Suprapubic skin (tissue), 4 donors: ENCODE measurements around the gene PHKB. TPM values are rescaled to one million over a fixed set of nuclear protein-coding genes. Genes with fewer than 3 reads are reported as not detected.

Experiments used
- DNase-seq, 2 donors: peaks; one replicate each; pipeline ENCODE4 v3.0.0-alpha.2; 2019; ENCODE audit warnings: low spot score in 2 of 2
- H3K27ac ChIP-seq: fragments of 200-600 bp; sonication (generic); one replicate; pipeline ENCODE4 v1.5.1; 2019
- H3K27me3 ChIP-seq: fragments of 200-600 bp; sonication (generic); one replicate; pipeline ENCODE4 v1.5.1; 2019
- H3K36me3 ChIP-seq: fragments of 200-600 bp; sonication (generic); one replicate; pipeline ENCODE4 v1.5.1; 2019
- H3K4me1 ChIP-seq: fragments of 200-600 bp; sonication (generic); one replicate; pipeline ENCODE4 v1.5.1; 2019
- H3K4me3 ChIP-seq: fragments of 200-600 bp; sonication (generic); one replicate; pipeline ENCODE4 v1.5.1; 2019; ENCODE audit warnings: mild to moderate bottlenecking
- H3K9me3 ChIP-seq: fragments of 200-600 bp; sonication (generic); one replicate; pipeline ENCODE4 v1.5.1; 2019
- EP300 ChIP-seq: sonication (generic); formaldehyde crosslinking; IDR thresholded peaks from one replicate; pipeline ENCODE4 v1.6.1; 2017; ENCODE audit warnings: antibody characterized with exemption
- POLR2A ChIP-seq, 2 donors: fragments of 450-650 bp; IDR thresholded peaks; one replicate each; pipeline ENCODE4 v1.6.1; 2017; ENCODE audit warnings: antibody characterized with exemption in 2 of 2, mild to moderate bottlenecking in 2 of 2, moderate library complexity in 2 of 2
- POLR2AphosphoS5 ChIP-seq, 3 donors: sonication (generic); formaldehyde crosslinking; IDR thresholded peaks; one replicate each; pipeline ENCODE4 v1.6.1; 2017; ENCODE audit warnings: antibody characterized with exemption in 3 of 3
- WGBS: methylation state at CpG from one replicate; pipeline ENCODE4 v1.1.5; 2018; 5-methylcytosine and 5-hydroxymethylcytosine counted together
- total RNA-seq, 4 donors: library from RNA; depleted of rRNA; stranded (reverse); fragments of >200 nt; gene quantifications; one replicate each; pipeline ENCODE4 v1.1.0, GENCODE V29; 2016
- TF ChIP-seq, protein P1 (sequence below), 2 donors: fragments of 200-600 bp in 1 of 2; fragments of 450-650 bp in 1 of 2; sonication (generic) in 1 of 2; IDR thresholded peaks; one replicate each; pipeline ENCODE4 v1.5.1; 2016 to 2019; ENCODE audit warnings: antibody characterized with exemption in 2 of 2, mild to moderate bottlenecking in 1 of 2, moderate library complexity in 1 of 2

The PHKB gene
- total RNA-seq, 4 donors from 2014 or later, result 28.7 to 92.9 (median 43.1) TPM

DNA sequence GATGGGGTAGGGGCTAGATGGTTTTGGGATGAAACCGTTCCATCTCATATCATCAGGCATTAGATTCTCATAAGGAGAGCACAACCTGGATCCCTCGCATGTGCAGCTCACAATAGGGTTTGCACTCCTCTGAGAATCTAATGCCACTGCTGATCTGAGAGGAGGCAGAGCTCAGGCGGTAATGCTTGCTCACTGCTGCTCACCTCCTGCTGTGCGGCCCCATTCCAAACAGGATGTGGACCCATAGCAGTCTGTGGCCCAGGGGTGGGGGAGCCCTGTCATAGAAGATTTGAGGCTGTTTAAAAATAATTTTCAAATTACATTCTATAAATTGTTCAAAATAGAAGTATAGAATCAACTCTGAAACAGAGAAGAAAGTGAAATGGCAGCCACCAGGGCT, 50.8 kb downstream of the PHKB start:
- Histone ChIP-seq H3K27ac (no peak overlapping the region), H3K4me1 (no peaks in the 10 kb centered on the region), H3K36me3 (peaks cover 52% of the 10 kb centered on the region), H3K9me3 (no peaks in the 10 kb centered on the region), H3K4me3 (no peak overlapping the region), H3K27me3 (no peaks in the 10 kb centered on the region)
- 99% methylated on average over 4 of the region's 4 CpGs for WGBS
- DNase-seq, result no peak
- TF ChIP-seq POLR2A (IDR thresholded peaks at IDR 0.05), result no peak
- no peak for TF ChIP-seq POLR2AphosphoS5 (IDR thresholded peaks at IDR 0.05)
- TF ChIP-seq EP300, result no peak
- TF ChIP-seq, protein P1, sequence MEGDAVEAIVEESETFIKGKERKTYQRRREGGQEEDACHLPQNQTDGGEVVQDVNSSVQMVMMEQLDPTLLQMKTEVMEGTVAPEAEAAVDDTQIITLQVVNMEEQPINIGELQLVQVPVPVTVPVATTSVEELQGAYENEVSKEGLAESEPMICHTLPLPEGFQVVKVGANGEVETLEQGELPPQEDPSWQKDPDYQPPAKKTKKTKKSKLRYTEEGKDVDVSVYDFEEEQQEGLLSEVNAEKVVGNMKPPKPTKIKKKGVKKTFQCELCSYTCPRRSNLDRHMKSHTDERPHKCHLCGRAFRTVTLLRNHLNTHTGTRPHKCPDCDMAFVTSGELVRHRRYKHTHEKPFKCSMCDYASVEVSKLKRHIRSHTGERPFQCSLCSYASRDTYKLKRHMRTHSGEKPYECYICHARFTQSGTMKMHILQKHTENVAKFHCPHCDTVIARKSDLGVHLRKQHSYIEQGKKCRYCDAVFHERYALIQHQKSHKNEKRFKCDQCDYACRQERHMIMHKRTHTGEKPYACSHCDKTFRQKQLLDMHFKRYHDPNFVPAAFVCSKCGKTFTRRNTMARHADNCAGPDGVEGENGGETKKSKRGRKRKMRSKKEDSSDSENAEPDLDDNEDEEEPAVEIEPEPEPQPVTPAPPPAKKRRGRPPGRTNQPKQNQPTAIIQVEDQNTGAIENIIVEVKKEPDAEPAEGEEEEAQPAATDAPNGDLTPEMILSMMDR (IDR thresholded peaks at IDR 0.05), result no peak

- no peaks in the 10 kb centered on the region for H3K9me3 ChIP-seq
- no peak overlapping the region for H3K4me3 ChIP-seq
- DNase-seq, result no peak
- no peaks in the 10 kb centered on the region for H3K27me3 ChIP-seq
- H3K4me1 ChIP-seq, result no peaks in the 10 kb centered on the region
- no peak overlapping the region for H3K27ac ChIP-seq
- peaks cover 31% of the 10 kb centered on the region for H3K36me3 ChIP-seq
- TF ChIP-seq POLR2AphosphoS5 (IDR thresholded peaks at IDR 0.05), result no peak
Measured at GRCh38 chr16:47519037-47519436, 57.9 kb downstream of the PHKB start.

- Histone ChIP-seq H3K36me3 (peaks cover 25% of the 10 kb centered on the region), H3K27me3 (no peaks in the 10 kb centered on the region), H3K4me1 (no peaks in the 10 kb centered on the region), H3K27ac (no peak overlapping the region), H3K4me3 (no peak overlapping the region), H3K9me3 (no peaks in the 10 kb centered on the region)
- no peak for DNase-seq
- no peak for TF ChIP-seq EP300
- TF ChIP-seq, protein P1 (IDR thresholded peaks at IDR 0.05), result no peak
- no peak for TF ChIP-seq POLR2A (IDR thresholded peaks at IDR 0.05)
- TF ChIP-seq POLR2AphosphoS5 (IDR thresholded peaks at IDR 0.05), result no peak
- WGBS, result 81% methylated on average over 3 of the region's 3 CpGs
Measured at GRCh38 chr16:47519546-47519945, 58.4 kb downstream of the PHKB start.

- Histone ChIP-seq H3K27ac (no peak overlapping the region), H3K4me3 (no peak overlapping the region), H3K4me1 (no peaks in the 10 kb centered on the region), H3K9me3 (no peaks in the 10 kb centered on the region), H3K27me3 (no peaks in the 10 kb centered on the region), H3K36me3 (peaks cover 25% of the 10 kb centered on the region)
- WGBS, result 69% methylated on average over 2 of the region's 2 CpGs
- TF ChIP-seq, protein P1 (IDR thresholded peaks at IDR 0.05), result no peak
- TF ChIP-seq POLR2AphosphoS5 (IDR thresholded peaks at IDR 0.05) (no peak), EP300 (no peak)
- DNase-seq, result no peak
Measured at GRCh38 chr16:47519996-47520679, 59.0 kb downstream of the PHKB start.

GRCh38 chr16:47523342-47524006, 62.3 kb downstream of the PHKB start:
- WGBS, result 81% methylated on average over 2 of the region's 2 CpGs
- H3K9me3 ChIP-seq, result no peaks in the 10 kb centered on the region

More at GRCh38 chr16:47523342-47524006, 62.3 kb downstream of the PHKB start:
- Histone ChIP-seq H3K4me3 (no peak overlapping the region), H3K27ac (no peak overlapping the region), H3K36me3 (no peaks in the 10 kb centered on the region), H3K27me3 (no peaks in the 10 kb centered on the region), H3K4me1 (no peaks in the 10 kb centered on the region)
- no peak for TF ChIP-seq POLR2AphosphoS5 (IDR thresholded peaks at IDR 0.05)
- TF ChIP-seq, protein P1 (IDR thresholded peaks at IDR 0.05), result no peak
- TF ChIP-seq POLR2A (IDR thresholded peaks at IDR 0.05), result no peak
- TF ChIP-seq EP300, result no peak
- no peak for DNase-seq
